Measurements from ENCODE around the gene RASGRF2.

RASGRF2 gene

GRCh38 chr5:80928073-80928472 lies 32.1 kb upstream of the RASGRF2 start:
- CTCF ChIA-PET = no interaction called here
- POLR2A ChIA-PET = no interaction called here
- no peak for DNase-seq (ENCODE audit: extremely low spot score)
- TF ChIP-seq SUZ12 (IDR thresholded peaks at IDR 0.05) (no peak), NFRKB (IDR thresholded peaks at IDR 0.05) (no peak), TARDBP (IDR thresholded peaks at IDR 0.05) (no peak), FOXA1 (IDR thresholded peaks at IDR 0.05) (no peak), FOXM1 (IDR thresholded peaks at IDR 0.05; ENCODE audit: borderline replicate concordance) (no peak), BHLHE40 (IDR thresholded peaks at IDR 0.05; ENCODE audit: borderline replicate concordance) (no peak), PKNOX1 (IDR thresholded peaks at IDR 0.05) (no peak), ZNF384 (IDR thresholded peaks at IDR 0.05) (no peak), FOXK2 (IDR thresholded peaks at IDR 0.05) (no peak), ELF4 (IDR thresholded peaks at IDR 0.05) (no peak), ARNT (IDR thresholded peaks at IDR 0.05) (no peak), HDGF (IDR thresholded peaks at IDR 0.05; ENCODE audit: borderline replicate concordance) (no peak), CTBP1 (IDR thresholded peaks at IDR 0.05; ENCODE audit: borderline replicate concordance) (no peak), LEF1 (IDR thresholded peaks at IDR 0.05; ENCODE audit: borderline replicate concordance) (no peak), L3MBTL2 (conservative IDR thresholded peaks at IDR 0.05) (no peak), SP1 (IDR thresholded peaks at IDR 0.05) (no peak)

DNA sequence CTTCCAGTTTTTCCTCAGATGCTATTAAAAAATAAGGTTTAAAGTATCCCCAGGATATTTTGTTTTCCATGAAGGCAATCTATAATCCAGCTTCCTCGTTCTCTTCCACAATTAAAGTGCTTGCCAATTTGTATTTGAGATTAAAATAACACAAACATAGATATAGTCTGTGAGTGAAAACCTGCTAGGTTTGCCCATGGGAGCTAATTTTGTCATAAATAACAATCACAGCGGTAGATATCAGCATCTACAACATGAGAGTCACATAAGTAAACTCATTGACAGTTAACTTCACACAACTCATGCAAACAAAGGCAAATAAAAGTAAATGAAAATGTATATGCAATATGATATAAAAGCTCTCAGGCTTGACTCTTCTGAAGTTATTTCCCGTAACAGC lies 29.2 kb upstream of the RASGRF2 start:
- POLR2A ChIA-PET = no interaction called here
- TF ChIP-seq BHLHE40 (IDR thresholded peaks at IDR 0.05; ENCODE audit: borderline replicate concordance) = no peak
- TF ChIP-seq ZNF384 (IDR thresholded peaks at IDR 0.05) = no peak
- no peak for TF ChIP-seq LEF1 (IDR thresholded peaks at IDR 0.05; ENCODE audit: borderline replicate concordance)
- no peak for TF ChIP-seq ARNT (IDR thresholded peaks at IDR 0.05)
- TF ChIP-seq TARDBP (IDR thresholded peaks at IDR 0.05) = no peak
- CTCF ChIA-PET = interaction anchor here (0.6 kb wide), 1 partner anchor 93 kb away, joined by 3 read pairs; no protein-coding TSS in a partner anchor
- DNase-seq (ENCODE audit: extremely low spot score) = no peak

GRCh38 chr5:80931411-80931810 lies 28.8 kb upstream of the RASGRF2 start:
- ChIA-PET POLR2A (no interaction called here), CTCF (no interaction called here)
- DNase-seq (ENCODE audit: extremely low spot score) = no peak
- TF ChIP-seq ARNT (IDR thresholded peaks at IDR 0.05) (no peak), FOXM1 (IDR thresholded peaks at IDR 0.05; ENCODE audit: borderline replicate concordance) (no peak)

GRCh38 chr5:80933036-80933435 lies 27.1 kb upstream of the RASGRF2 start:
- no peak for DNase-seq (ENCODE audit: extremely low spot score)
- ChIA-PET CTCF (no interaction called here), POLR2A (no interaction called here)
- no peak for TF ChIP-seq SP1 (IDR thresholded peaks at IDR 0.05)
- TF ChIP-seq ARNT (IDR thresholded peaks at IDR 0.05) = no peak
- TF ChIP-seq L3MBTL2 (conservative IDR thresholded peaks at IDR 0.05) = no peak
- no peak for TF ChIP-seq CTBP1 (IDR thresholded peaks at IDR 0.05; ENCODE audit: borderline replicate concordance)
- TF ChIP-seq FOXA1 (IDR thresholded peaks at IDR 0.05) = no peak
- no peak for TF ChIP-seq FOXM1 (IDR thresholded peaks at IDR 0.05; ENCODE audit: borderline replicate concordance)
- no peak for TF ChIP-seq SUZ12 (IDR thresholded peaks at IDR 0.05)
- no peak for TF ChIP-seq FOXK2 (IDR thresholded peaks at IDR 0.05)
- no peak for TF ChIP-seq LEF1 (IDR thresholded peaks at IDR 0.05; ENCODE audit: borderline replicate concordance)
- TF ChIP-seq TARDBP (IDR thresholded peaks at IDR 0.05) = no peak
- no peak for TF ChIP-seq ZNF384 (IDR thresholded peaks at IDR 0.05)
- TF ChIP-seq NFRKB (IDR thresholded peaks at IDR 0.05) = no peak
- TF ChIP-seq ELF4 (IDR thresholded peaks at IDR 0.05) = no peak
- TF ChIP-seq HDGF (IDR thresholded peaks at IDR 0.05; ENCODE audit: borderline replicate concordance) = no peak
- TF ChIP-seq BHLHE40 (IDR thresholded peaks at IDR 0.05; ENCODE audit: borderline replicate concordance) = no peak
- no peak for TF ChIP-seq PKNOX1 (IDR thresholded peaks at IDR 0.05)

DNA sequence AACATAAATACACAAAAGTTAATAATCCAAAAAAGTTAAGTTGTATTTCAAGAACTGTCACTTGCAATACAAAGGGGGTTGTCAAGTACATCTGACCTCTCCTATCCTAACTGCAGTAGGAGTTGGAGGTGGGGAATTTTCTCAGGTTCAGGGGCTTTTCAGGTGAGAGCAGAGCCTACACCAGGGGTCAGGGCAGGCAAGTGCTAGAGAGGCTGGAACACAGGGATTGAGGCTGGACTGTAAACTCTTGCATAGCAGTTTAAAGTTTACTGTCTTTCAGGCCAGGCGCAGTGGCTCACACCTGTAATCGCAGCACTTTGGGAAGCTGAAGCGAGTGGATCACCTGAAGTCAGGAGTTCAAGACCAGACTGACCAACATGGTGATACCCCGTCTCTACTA lies 25.4 kb upstream of the RASGRF2 start:
- ChIA-PET POLR2A (no interaction called here), CTCF (interaction anchor here (1.1 kb wide), 1 partner anchor 40 kb away, joined by 3 read pairs; no protein-coding TSS in a partner anchor)
- TF ChIP-seq HDGF (IDR thresholded peaks at IDR 0.05; ENCODE audit: borderline replicate concordance) = no peak
- TF ChIP-seq PKNOX1 (IDR thresholded peaks at IDR 0.05) = no peak
- TF ChIP-seq FOXM1 (IDR thresholded peaks at IDR 0.05; ENCODE audit: borderline replicate concordance) = no peak
- no peak for TF ChIP-seq CTBP1 (IDR thresholded peaks at IDR 0.05; ENCODE audit: borderline replicate concordance)
- TF ChIP-seq SP1 (IDR thresholded peaks at IDR 0.05) = no peak
- DNase-seq (ENCODE audit: extremely low spot score) = no peak

GRCh38 chr5:80935811-80936385 lies 24.3 kb upstream of the RASGRF2 start:
- DNase-seq (ENCODE audit: extremely low spot score) = peak; percentile 19
- no peak for TF ChIP-seq ARNT (IDR thresholded peaks at IDR 0.05)
- TF ChIP-seq PKNOX1 (IDR thresholded peaks at IDR 0.05) = no peak
- no peak for TF ChIP-seq HDGF (IDR thresholded peaks at IDR 0.05; ENCODE audit: borderline replicate concordance)
- TF ChIP-seq NFRKB (IDR thresholded peaks at IDR 0.05) = no peak
- no peak for TF ChIP-seq BHLHE40 (IDR thresholded peaks at IDR 0.05; ENCODE audit: borderline replicate concordance)
- no peak for TF ChIP-seq TARDBP (IDR thresholded peaks at IDR 0.05)
- TF ChIP-seq FOXA1 (IDR thresholded peaks at IDR 0.05) = no peak
- no peak for TF ChIP-seq L3MBTL2 (conservative IDR thresholded peaks at IDR 0.05)
- TF ChIP-seq SP1 (IDR thresholded peaks at IDR 0.05) = no peak
- TF ChIP-seq SUZ12 (IDR thresholded peaks at IDR 0.05) = no peak
- TF ChIP-seq CTBP1 (IDR thresholded peaks at IDR 0.05; ENCODE audit: borderline replicate concordance) = no peak
- TF ChIP-seq ELF4 (IDR thresholded peaks at IDR 0.05) = no peak
- no peak for TF ChIP-seq FOXM1 (IDR thresholded peaks at IDR 0.05; ENCODE audit: borderline replicate concordance)
- no peak for TF ChIP-seq LEF1 (IDR thresholded peaks at IDR 0.05; ENCODE audit: borderline replicate concordance)
- TF ChIP-seq FOXK2 (IDR thresholded peaks at IDR 0.05) = no peak
- no peak for TF ChIP-seq ZNF384 (IDR thresholded peaks at IDR 0.05)
- POLR2A ChIA-PET = interaction anchor here (1.1 kb wide), 1 partner anchor 22 kb away, joined by 3 read pairs; no protein-coding TSS in a partner anchor
- CTCF ChIA-PET = interaction anchor here (1.1 kb wide), 1 partner anchor 39 kb away, joined by 3 read pairs; no protein-coding TSS in a partner anchor

All from HEK293T (cell line).